ENCODE data around the gene CHST15.

Gene CHST15

DNA sequence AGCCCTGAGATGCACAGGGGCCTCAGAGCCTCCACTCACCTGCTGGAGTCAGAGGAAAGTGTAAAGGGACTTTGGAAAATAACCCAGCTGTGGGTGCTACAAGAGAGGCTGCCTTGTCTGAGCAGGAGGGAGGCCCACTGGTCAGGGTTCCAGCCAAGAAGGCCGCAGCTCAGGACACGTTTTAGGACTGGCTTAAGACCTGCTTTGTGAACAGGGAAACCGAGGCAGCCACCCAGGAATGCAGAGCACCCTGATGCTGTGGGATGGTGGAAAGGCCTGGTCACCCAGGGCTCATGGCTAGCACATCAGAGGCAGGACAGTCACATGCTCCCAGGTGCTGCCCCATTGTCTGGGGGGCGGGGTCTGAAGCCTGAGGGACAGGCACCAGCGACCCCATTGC is 38.9 kb upstream of the CHST15 start:
- H3K4me3 ChIP-seq (replicated peaks; ENCODE audit: insufficient read depth, low read length) = no peak overlapping the region
- no peaks in the 10 kb centered on the region for H3K27me3 ChIP-seq (ENCODE audit: insufficient read depth, poor library complexity, severe bottlenecking)
- TF ChIP-seq POLR2AphosphoS5 (IDR thresholded peaks at IDR 0.05; ENCODE audit: low read depth) (no peak), SPI1 (IDR thresholded peaks at IDR 0.05; ENCODE audit: borderline replicate concordance, low read depth) (no peak), GABPA (IDR thresholded peaks at IDR 0.05; ENCODE audit: low read depth) (no peak)
- TF ChIP-seq, protein P1, sequence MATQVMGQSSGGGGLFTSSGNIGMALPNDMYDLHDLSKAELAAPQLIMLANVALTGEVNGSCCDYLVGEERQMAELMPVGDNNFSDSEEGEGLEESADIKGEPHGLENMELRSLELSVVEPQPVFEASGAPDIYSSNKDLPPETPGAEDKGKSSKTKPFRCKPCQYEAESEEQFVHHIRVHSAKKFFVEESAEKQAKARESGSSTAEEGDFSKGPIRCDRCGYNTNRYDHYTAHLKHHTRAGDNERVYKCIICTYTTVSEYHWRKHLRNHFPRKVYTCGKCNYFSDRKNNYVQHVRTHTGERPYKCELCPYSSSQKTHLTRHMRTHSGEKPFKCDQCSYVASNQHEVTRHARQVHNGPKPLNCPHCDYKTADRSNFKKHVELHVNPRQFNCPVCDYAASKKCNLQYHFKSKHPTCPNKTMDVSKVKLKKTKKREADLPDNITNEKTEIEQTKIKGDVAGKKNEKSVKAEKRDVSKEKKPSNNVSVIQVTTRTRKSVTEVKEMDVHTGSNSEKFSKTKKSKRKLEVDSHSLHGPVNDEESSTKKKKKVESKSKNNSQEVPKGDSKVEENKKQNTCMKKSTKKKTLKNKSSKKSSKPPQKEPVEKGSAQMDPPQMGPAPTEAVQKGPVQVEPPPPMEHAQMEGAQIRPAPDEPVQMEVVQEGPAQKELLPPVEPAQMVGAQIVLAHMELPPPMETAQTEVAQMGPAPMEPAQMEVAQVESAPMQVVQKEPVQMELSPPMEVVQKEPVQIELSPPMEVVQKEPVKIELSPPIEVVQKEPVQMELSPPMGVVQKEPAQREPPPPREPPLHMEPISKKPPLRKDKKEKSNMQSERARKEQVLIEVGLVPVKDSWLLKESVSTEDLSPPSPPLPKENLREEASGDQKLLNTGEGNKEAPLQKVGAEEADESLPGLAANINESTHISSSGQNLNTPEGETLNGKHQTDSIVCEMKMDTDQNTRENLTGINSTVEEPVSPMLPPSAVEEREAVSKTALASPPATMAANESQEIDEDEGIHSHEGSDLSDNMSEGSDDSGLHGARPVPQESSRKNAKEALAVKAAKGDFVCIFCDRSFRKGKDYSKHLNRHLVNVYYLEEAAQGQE (IDR thresholded peaks at IDR 0.05; ENCODE audit: insufficient replicate concordance, low read depth) = no peak
- TF ChIP-seq, protein P2, sequence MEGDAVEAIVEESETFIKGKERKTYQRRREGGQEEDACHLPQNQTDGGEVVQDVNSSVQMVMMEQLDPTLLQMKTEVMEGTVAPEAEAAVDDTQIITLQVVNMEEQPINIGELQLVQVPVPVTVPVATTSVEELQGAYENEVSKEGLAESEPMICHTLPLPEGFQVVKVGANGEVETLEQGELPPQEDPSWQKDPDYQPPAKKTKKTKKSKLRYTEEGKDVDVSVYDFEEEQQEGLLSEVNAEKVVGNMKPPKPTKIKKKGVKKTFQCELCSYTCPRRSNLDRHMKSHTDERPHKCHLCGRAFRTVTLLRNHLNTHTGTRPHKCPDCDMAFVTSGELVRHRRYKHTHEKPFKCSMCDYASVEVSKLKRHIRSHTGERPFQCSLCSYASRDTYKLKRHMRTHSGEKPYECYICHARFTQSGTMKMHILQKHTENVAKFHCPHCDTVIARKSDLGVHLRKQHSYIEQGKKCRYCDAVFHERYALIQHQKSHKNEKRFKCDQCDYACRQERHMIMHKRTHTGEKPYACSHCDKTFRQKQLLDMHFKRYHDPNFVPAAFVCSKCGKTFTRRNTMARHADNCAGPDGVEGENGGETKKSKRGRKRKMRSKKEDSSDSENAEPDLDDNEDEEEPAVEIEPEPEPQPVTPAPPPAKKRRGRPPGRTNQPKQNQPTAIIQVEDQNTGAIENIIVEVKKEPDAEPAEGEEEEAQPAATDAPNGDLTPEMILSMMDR (IDR thresholded peaks at IDR 0.05; ENCODE audit: insufficient read depth, low read length) = no peak
- no peak overlapping the region for H3K27ac ChIP-seq (replicated peaks)
- DNase-seq (ENCODE audit: low read depth in 1 of 2, low spot score in 1 of 2) = no peak

DNA sequence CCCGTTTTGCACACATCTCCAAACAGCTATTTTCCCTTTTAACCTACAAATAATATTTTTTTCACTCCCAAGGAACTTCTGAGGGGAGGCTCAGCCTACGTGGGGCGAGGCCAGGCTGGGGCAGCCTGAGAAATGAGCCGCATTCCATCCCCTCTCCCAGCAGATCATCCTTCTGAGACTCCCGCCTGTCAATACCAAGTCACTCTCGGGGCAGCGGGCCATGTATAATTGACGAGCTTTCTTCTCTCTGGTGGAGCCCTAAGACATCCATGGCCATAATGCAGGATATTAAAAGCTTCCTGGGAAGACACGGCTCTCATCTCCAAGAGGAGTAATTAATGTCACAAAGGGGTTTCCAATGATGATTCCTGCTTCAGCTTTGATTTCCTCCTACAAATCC is 37.8 kb upstream of the CHST15 start:
- DNase-seq (ENCODE audit: low read depth in 1 of 2, low spot score in 1 of 2) = no peak
- Histone ChIP-seq H3K27ac (replicated peaks) (no peak overlapping the region), H3K27me3 (ENCODE audit: insufficient read depth, poor library complexity, severe bottlenecking) (no peaks in the 10 kb centered on the region), H3K4me3 (replicated peaks; ENCODE audit: insufficient read depth, low read length) (no peak overlapping the region)
- TF ChIP-seq GABPA (IDR thresholded peaks at IDR 0.05; ENCODE audit: low read depth) (no peak), POLR2AphosphoS5 (IDR thresholded peaks at IDR 0.05; ENCODE audit: low read depth) (no peak), SPI1 (IDR thresholded peaks at IDR 0.05; ENCODE audit: borderline replicate concordance, low read depth) (no peak)
- TF ChIP-seq, protein P2 (IDR thresholded peaks at IDR 0.05; ENCODE audit: insufficient read depth, low read length) = no peak
- TF ChIP-seq, protein P1 (IDR thresholded peaks at IDR 0.05; ENCODE audit: insufficient replicate concordance, low read depth) = no peak

DNA sequence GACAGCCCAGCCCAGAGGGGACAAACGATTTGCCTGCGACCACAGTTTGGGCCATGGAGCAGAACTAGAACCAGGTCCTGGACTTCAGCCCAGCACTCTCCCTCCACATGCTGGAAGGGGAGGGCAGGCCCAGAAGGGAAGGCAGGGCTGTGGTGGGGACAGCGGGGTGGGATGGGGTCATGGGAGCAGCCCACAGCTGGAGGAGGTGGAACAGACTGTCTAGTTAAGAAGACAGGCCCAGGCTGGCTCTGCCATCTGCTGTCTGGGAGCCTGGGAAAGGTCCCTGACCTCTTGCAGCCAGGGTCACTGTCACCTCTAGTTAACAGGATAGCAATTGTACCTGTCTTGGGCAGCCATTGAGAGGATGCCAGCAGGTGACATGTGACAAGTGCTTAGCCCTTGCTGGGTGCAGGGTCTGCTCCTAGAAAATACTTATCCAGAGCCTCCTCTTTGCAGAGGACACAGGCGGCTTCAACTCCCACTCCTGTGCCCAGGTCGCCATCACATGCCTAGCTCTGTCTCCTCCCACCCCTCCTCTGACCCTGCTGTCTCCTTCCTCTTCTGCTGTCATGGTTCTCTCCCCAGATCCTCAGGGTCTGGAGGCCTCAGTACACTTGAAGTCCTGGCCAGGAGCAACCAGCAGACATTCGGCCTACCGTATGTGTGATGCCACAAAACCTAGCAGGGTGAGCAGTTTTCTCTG is 37.0 kb upstream of the CHST15 start:
- Histone ChIP-seq H3K27ac (replicated peaks) (no peak overlapping the region), H3K4me3 (replicated peaks; ENCODE audit: insufficient read depth, low read length) (no peak overlapping the region), H3K27me3 (ENCODE audit: insufficient read depth, poor library complexity, severe bottlenecking) (no peaks in the 10 kb centered on the region)
- TF ChIP-seq, protein P1 (IDR thresholded peaks at IDR 0.05; ENCODE audit: insufficient replicate concordance, low read depth) = no peak
- TF ChIP-seq GABPA (IDR thresholded peaks at IDR 0.05; ENCODE audit: low read depth) (no peak), POLR2AphosphoS5 (IDR thresholded peaks at IDR 0.05; ENCODE audit: low read depth) (no peak), SPI1 (IDR thresholded peaks at IDR 0.05; ENCODE audit: borderline replicate concordance, low read depth) (no peak)
- TF ChIP-seq, protein P2 (IDR thresholded peaks at IDR 0.05; ENCODE audit: insufficient read depth, low read length) = no peak
- no peak for DNase-seq (ENCODE audit: low read depth in 1 of 2, low spot score in 1 of 2)
